ENCODE data around the gene CST9.

Gene CST9, protein sequence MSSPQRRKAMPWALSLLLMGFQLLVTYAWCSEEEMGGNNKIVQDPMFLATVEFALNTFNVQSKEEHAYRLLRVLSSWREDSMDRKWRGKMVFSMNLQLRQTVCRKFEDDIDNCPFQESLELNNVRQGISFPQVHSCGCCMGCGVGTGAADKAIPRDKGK

DNA sequence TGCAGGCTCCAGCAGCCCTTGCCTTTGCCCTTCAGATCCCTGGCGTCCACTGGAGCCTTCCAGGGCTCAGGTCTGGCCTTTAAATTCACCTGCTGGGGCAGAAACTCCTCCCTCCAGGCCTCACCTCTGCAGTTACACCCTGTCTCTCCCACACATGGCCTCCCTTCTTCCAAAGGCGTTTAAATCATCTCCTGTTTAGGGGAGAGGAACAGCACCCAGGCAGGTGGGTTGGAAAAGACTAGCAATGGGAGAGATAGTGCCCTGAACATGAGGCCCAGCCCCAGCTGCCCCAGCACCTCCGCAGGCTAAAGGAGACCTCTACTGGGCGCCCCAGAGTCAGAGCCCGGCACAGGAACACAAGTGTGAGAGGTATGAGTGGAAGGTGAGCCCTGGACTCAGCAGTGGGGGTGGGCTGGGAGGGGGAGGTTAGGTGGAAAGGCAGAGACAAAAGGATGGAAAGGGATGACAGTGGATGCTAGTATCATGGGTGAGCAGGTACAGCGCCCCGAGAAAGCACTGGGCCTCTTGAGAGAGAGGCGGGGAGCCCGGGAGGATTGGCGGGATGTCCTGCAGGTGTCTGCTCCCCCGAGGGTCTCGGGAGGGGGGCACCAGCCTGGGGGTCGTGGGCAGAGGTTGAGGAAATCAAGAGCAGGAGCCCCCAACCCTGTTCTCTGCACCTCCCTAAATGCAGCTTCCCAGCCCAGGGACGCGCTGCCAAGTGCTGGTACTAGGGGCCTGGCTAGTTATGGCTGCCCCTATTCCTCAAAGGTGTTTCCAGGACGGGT lies at the start of gene CST9:
TSS of gene CST9 (minus strand) at position 51 of the 785 bp plus-strand sequence. CDS start 53 bp downstream, outside the sequence.
- DNase-seq = no peak

- DNase-seq = no peak
Observed at GRCh38 chr20:23654717-23655116, 49.0 kb upstream of the CST9 start.

- DNase-seq = no peak
Observed at GRCh38 chr20:23654000-23654399, 48.3 kb upstream of the CST9 start.

DNA sequence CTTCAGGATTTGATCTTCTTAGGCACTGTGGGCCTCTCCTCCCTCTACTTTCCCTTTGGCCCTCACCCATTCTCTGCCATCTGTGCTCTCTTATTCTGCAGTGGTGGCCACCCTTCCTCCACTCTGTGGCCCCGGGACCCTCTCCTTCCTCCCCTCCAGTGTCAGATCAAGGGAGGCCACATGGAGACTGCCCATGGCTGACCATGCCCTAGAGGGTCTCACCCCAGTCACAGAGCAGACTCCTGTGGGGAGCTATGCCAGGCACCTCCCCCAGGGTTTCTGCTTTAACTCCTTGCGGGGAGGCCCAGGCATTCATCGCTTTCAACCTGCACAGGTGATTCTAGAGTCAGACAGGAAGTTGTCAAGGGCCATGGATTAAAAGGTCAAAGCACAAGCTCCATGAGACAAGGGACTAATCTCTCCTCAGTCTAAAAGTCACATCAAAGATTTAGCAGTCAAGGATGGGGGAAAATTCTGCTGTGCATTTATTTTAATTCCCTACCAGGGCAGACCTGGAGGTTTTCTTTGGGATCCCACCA lies 47.8 kb upstream of the CST9 start:
- no peak for DNase-seq

GRCh38 chr20:23652926-23653325 lies 47.2 kb upstream of the CST9 start:
- no peak for DNase-seq

GRCh38 chr20:23652371-23652770 lies 46.7 kb upstream of the CST9 start:
- no peak for DNase-seq

GRCh38 chr20:23651117-23651516 lies 45.4 kb upstream of the CST9 start:
- DNase-seq = no peak

DNA sequence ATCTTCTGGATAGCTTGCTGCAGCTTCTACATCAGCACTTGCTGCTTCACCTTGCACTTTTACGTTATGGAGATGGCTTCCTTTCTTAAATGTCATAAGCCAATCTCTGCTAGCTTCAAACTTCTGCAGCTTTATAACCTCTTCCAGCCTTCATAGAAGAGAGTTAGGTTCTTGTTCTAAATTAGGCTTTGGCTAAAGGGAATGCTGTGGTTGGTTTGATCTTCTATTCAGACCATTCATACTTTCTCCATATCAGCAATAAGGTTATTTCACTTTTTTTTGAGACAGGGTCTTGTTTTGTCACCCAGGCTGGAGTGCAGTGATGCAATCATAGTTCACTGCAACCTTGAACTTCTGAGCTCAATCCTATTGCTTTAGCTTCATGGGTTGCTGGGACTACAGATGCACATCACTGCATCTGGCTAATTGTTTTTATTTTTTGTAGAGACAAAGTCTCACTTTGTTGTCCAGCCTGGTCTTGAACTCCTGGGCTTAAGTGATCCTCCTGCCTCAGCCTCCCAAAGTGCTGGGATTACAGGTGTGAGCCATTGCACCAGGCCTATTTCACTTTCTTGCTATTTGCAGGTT lies 44.2 kb upstream of the CST9 start:
- DNase-seq = no peak

- DNase-seq = no peak
Observed at GRCh38 chr20:23649242-23649641, 43.5 kb upstream of the CST9 start.

GRCh38 chr20:23647346-23647745 lies 41.6 kb upstream of the CST9 start:
- no peak for DNase-seq

DNA sequence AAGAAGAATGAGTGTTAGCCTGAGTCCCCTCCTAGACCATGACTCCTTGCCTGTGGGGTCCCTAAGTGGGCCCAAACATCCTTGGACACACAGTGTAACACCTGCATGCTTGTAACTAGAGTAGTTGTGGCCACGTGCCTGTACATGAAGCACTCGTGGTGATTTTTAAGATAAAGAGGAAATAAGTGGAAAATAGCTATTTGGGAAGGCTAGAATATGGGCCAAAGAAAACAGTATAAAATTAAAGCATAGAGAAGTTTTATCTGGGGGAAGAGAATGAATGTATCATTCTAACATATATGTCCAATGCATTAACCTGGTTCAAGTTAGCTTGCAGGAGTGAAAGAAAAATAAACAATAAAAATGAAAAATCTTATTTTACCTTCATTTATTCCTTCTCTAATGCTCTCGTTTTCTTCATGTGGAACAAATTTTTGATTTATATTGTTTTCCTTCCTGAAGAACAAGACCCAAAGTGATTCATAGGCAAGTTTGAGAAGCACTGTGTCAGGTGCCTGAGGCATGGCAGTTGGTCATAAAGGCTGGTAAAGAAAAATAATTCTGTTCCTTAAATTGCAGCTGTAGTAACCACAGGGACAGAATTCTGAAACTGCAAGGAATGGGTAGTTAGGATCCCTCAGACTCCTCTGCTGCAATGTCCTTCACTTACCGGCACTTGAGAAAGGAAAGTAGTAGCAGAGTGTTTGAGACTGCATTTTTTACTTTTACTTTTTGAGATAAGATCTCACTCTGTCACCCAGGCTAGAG lies 40.6 kb upstream of the CST9 start:
- no peak for DNase-seq

DNA sequence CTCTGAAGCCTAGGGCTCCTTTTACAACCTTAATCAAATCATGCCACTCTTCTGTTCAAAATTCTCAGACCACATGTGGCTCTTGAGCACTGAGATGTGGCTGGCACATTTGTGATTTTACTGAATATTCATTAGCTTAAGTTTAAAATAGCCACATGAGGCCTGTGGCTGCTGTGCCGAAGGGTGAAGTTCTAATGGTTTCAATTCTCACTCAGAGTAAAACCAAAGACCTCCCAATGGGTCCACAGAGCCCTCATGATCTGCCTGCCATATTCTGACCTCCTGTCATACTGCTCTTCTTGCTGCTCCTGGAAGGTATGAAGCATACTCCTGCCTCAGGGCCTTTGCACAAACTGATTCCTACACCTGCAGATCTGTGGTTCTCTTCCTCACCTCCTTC lies 39.9 kb upstream of the CST9 start:
- DNase-seq = no peak

DNA sequence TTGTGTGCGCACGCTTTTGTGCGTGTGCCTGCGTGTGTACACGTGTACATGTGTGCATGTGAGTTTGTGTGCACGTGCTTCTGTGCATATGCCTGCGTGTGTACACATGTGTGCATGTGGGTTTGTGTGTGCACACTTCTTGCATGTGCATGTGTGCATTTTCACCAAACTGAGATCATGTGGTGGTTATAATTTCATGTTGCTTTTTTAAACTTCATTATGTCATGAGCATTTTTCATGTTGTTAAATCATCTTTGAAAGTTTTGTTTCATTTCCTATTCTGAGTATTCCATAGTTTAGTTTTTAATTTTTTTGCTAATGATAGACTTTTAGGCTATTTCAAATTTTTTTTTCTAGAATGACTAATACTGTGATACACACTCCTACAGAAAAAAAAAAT lies 38.4 kb upstream of the CST9 start:
- DNase-seq = no peak

GRCh38 chr20:23643659-23644058 lies 37.9 kb upstream of the CST9 start:
- DNase-seq = no peak

- peak; percentile 20 for DNase-seq
Observed at GRCh38 chr20:23641936-23642751, 36.4 kb upstream of the CST9 start.

DNA sequence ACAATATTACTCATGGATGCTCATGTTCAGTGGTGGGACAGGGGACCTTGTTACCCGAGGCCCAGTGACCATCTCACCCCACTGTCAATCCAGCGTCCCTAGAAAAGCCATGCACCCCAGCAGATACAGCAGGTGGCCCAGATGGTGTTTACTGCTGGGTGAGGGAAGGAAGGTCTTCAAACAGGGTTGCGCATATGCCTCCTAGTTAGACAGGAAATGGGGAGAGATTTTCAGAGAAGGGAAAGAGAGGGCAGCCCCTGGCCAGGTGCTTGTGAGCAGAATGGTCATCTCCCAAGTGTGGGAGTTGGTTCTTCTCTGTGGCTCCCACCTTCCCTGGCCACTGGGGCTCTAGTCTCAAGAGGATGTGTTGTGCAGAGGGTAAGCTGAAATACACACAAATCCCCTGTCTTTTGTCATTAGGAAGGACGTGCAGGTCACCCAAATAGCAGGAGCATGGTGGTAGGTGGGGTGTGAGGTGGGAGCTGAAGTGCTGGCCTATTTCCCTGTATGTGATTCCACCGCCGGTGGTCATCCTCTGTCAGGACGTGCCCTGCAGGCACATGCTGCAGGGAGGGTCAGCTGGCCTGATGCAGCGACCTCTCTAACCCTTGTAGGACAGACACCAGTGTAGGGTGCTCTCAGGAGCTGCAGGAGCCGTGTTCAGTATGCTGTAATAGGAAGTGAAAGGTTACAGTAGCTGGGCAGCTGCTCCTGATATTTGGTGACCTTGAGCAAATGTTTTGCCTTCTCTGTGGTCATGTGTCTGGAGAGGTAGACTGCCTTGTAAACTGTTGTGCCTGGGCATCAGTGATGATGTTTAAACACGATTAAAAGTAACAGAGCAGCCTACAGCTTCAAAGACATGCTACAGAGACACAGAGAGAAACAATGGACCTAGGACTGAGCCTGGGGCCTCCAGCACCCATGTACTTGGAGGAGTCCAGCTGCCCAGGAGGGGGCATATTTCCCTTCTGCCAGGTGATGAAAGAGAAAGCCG lies 35.3 kb upstream of the CST9 start:
- DNase-seq = no peak

- no peak for DNase-seq
Observed at GRCh38 chr20:23640018-23640601, 34.4 kb upstream of the CST9 start.

DNA sequence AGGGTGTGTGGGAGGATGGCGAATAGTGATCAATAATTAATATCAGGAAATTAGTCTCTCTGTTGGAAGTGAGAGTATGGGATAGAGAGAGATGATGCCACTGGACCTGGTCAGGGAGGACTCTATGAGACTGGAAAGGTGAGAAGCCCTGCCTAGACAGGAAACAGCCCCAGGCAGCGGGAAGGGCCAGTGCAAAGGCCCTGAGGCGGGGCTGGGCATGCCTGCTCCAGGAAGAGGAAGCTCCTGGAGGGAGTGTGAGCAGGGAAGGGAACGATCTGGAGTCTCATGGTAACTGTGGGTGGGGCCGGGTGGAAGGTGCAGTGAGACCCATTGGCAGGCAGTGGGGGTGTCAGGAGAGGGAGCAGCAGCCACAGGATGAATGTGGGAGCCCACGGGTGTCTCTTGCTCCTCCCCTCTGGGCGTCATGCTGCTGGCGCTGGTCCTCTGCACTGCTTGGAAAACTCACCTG lies 33.8 kb upstream of the CST9 start:
- DNase-seq = no peak

DNA sequence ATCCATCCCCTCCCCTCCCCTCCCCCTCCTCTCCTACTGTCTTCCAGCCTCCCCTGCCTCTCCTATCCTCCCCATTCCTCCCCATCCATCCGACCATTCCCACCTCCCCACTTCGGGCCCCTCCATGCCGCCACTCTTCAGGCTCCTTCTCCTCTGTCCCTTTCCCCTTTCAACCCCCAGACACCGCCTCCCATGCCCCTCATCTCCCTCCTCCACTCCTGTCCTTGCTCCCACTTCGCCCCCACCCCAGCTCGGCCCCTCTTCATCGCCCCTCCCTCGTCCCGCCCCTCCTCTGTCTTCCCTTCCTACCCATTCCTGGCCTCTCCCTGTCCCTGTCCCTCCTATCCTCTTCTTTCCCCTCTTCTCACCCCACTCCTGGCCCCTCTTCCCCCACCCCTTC lies 32.6 kb upstream of the CST9 start:
- no peak for DNase-seq

Measured in NCI-H1092 (cell line).